ENCODE data around the gene VPS33A.
A peak's percentile ranks its signal among the peaks of the same experiment; 100 is the strongest.

The VPS33A gene

GRCh38 chr12:122206976-122207375, 59.3 kb downstream of the VPS33A start:
- Histone ChIP-seq H3K27ac (replicated peaks) (no peak overlapping the region), H3K4me3 (replicated peaks; ENCODE audit: insufficient read depth, low read length) (no peak overlapping the region), H3K27me3 (ENCODE audit: insufficient read depth, poor library complexity, severe bottlenecking) (peaks cover 28% of the 10 kb centered on the region)
- TF ChIP-seq REST (IDR thresholded peaks at IDR 0.05; ENCODE audit: insufficient replicate concordance, low read depth) (no peak), CTCF (IDR thresholded peaks at IDR 0.05; ENCODE audit: insufficient read depth, low read length) (no peak), GABPA (IDR thresholded peaks at IDR 0.05; ENCODE audit: low read depth) (no peak), SPI1 (IDR thresholded peaks at IDR 0.05; ENCODE audit: borderline replicate concordance, low read depth) (no peak), POLR2AphosphoS5 (IDR thresholded peaks at IDR 0.05; ENCODE audit: low read depth) (no peak)
- DNase-seq (ENCODE audit: low read depth in 1 of 2, low spot score in 1 of 2), result no peak

- DNase-seq (ENCODE audit: low read depth in 1 of 2, low spot score in 1 of 2), result no peak
Observed at GRCh38 chr12:122206111-122206881, 60.0 kb downstream of the VPS33A start.

GRCh38 chr12:122205053-122205925, 61.0 kb downstream of the VPS33A start:
- H3K27ac ChIP-seq (replicated peaks), result no peak overlapping the region
- DNase-seq (ENCODE audit: low read depth in 1 of 2, low spot score in 1 of 2), result no peak
- no peak overlapping the region for H3K4me3 ChIP-seq (replicated peaks; ENCODE audit: insufficient read depth, low read length)
- TF ChIP-seq POLR2AphosphoS5 (IDR thresholded peaks at IDR 0.05; ENCODE audit: low read depth) (no peak; the same call in 1 of the 2 replicates), GABPA (IDR thresholded peaks at IDR 0.05; ENCODE audit: low read depth) (0 out of 2 replicates have a peak, but pooled peaks have one; percentile 30)
- peaks cover 28% of the 10 kb centered on the region for H3K27me3 ChIP-seq (ENCODE audit: insufficient read depth, poor library complexity, severe bottlenecking)

More at GRCh38 chr12:122206111-122206881, 60.0 kb downstream of the VPS33A start:
- Histone ChIP-seq H3K4me3 (replicated peaks; ENCODE audit: insufficient read depth, low read length) (no peak overlapping the region), H3K27me3 (ENCODE audit: insufficient read depth, poor library complexity, severe bottlenecking) (peaks cover 28% of the 10 kb centered on the region), H3K27ac (replicated peaks) (no peak overlapping the region)
- peak; percentile 67; the same call in 1 of the 2 replicates for TF ChIP-seq POLR2AphosphoS5 (IDR thresholded peaks at IDR 0.05; ENCODE audit: low read depth)
- no peak for TF ChIP-seq CTCF (IDR thresholded peaks at IDR 0.05; ENCODE audit: insufficient read depth, low read length)

GRCh38 chr12:122204167-122205052, 61.9 kb downstream of the VPS33A start:
- no peak for DNase-seq (ENCODE audit: low read depth in 1 of 2, low spot score in 1 of 2)
- Histone ChIP-seq H3K27ac (replicated peaks) (no peak overlapping the region), H3K4me3 (replicated peaks; ENCODE audit: insufficient read depth, low read length) (peak overlapping the region; percentile 4; the same call in 1 of the 2 replicates), H3K27me3 (ENCODE audit: insufficient read depth, poor library complexity, severe bottlenecking) (peaks cover 28% of the 10 kb centered on the region)
- no peak for TF ChIP-seq CTCF (IDR thresholded peaks at IDR 0.05; ENCODE audit: insufficient read depth, low read length)
- no peak for TF ChIP-seq GABPA (IDR thresholded peaks at IDR 0.05; ENCODE audit: low read depth)
- TF ChIP-seq SPI1 (IDR thresholded peaks at IDR 0.05; ENCODE audit: borderline replicate concordance, low read depth), result no peak
- no peak for TF ChIP-seq POLR2AphosphoS5 (IDR thresholded peaks at IDR 0.05; ENCODE audit: low read depth)
- no peak for TF ChIP-seq REST (IDR thresholded peaks at IDR 0.05; ENCODE audit: insufficient replicate concordance, low read depth)
